HepG2 (cell line): ENCODE measurements around the gene TMEM183A. TPM values are rescaled to one million over a fixed set of nuclear protein-coding genes. Genes with fewer than 3 reads are reported as not detected.
A peak's percentile ranks its signal among the peaks of the same experiment; 100 is the strongest.

Experiments
- ATAC-seq: fragments of 200-7000 bp; cut with Tn5 transposase; 3 replicates; pipeline ENCODE4 v1.9.1; 2020; ENCODE audit warnings: mild to moderate bottlenecking, moderate library complexity
- BruUV-seq: library from RNA; stranded (reverse); fragments of 400-500 nt; replicated peaks from 2 replicates; lab custom pipeline; 2021; lab: Mats Ljungman, UMichigan
- CTCF ChIA-PET: fragments of 300-600 bp; formaldehyde crosslinking; extraction: SDS; loops from one replicate; lab custom pipeline; 2021; ENCODE audit warnings: low total read pairs, inconsistent platforms, low intra/inter-chr PET ratio; lab: Yijun Ruan, JAX
- POLR2A ChIA-PET: fragments of 350-600 bp; sonication (Branson Sonifier 250); formaldehyde crosslinking; loops from one replicate; lab custom pipeline; 2020; ENCODE audit warnings: antibody characterized with exemption, inconsistent platforms; lab: Yijun Ruan, JAX
- DNase-seq: peaks from one replicate; pipeline ENCODE4 v3.0.0-alpha.2; 2015; ENCODE audit warnings: low spot score
- FAIRE-seq: peaks from 3 replicates; lab custom pipeline; 2011; peaks lifted over from hg19 to GRCh38; lab: Jason Lieb, UNC
- H2AFZ ChIP-seq: one replicate; pipeline ENCODE4 v1.6.1; 2011; ENCODE audit warnings: low read length, inconsistent platforms
- H3K27ac ChIP-seq: fragments of 300-600 bp; 3 replicates; pipeline ENCODE4 v1.8.0; 2011; ENCODE audit warnings: mixed run types, mild to moderate bottlenecking, mixed read lengths, low read length, inconsistent platforms; ENCODE audit not compliant: insufficient read depth; ENCODE audit errors: extremely low read length
- H3K27me3 ChIP-seq, 2 experiments: fragments of 200-600 bp in 1 of 2; 2 replicates in 1 of 2; 3 replicates in 1 of 2; pipeline versions ENCODE4 v1.6.0 to v1.8.0; 2011; ENCODE audit warnings: low read length in 2 of 2, mild to moderate bottlenecking in 2 of 2, moderate library complexity in 2 of 2, inconsistent platforms in 1 of 2; ENCODE audit not compliant: insufficient read depth in 2 of 2, control insufficient read depth in 1 of 2
- H3K36me3 ChIP-seq, 2 experiments: fragments of 200-600 bp in 1 of 2; replicated peaks in 1 of 2; 2 replicates in 1 of 2; 3 replicates in 1 of 2; pipeline versions ENCODE4 v1.5.1 to v1.8.0; 2011; ENCODE audit warnings: low read length in 2 of 2, inconsistent platforms in 1 of 2; ENCODE audit not compliant: insufficient read depth in 2 of 2, control insufficient read depth in 1 of 2
- H3K4me1 ChIP-seq: 2 replicates; pipeline ENCODE4 v1.5.1; 2012; ENCODE audit warnings: low read length, inconsistent platforms; ENCODE audit not compliant: insufficient read depth
- H3K4me2 ChIP-seq: 2 replicates; pipeline ENCODE4 v1.6.0; 2011; ENCODE audit warnings: low read depth, low read length, inconsistent platforms
- H3K4me3 ChIP-seq, 3 experiments: fragments of 200-600 bp in 1 of 3; sonication (generic), shearing (Covaris generic) in 1 of 3; replicated peaks in 1 of 3; 2 replicates each; pipeline ENCODE4 v1.5.1; 2011 to 2016; ENCODE audit warnings: low read length in 3 of 3, inconsistent platforms in 2 of 3, low read depth in 2 of 3, mild to moderate bottlenecking in 2 of 3, control low read depth in 1 of 3, mixed read lengths in 1 of 3; ENCODE audit not compliant: insufficient read depth in 1 of 3
- H3K79me2 ChIP-seq: one replicate; pipeline ENCODE4 v1.6.1; 2011; ENCODE audit warnings: low read length, inconsistent platforms; ENCODE audit not compliant: insufficient read depth
- H3K9ac ChIP-seq: 2 replicates; pipeline ENCODE4 v1.6.0; 2011; ENCODE audit warnings: mild to moderate bottlenecking, low read depth, low read length, inconsistent platforms; ENCODE audit not compliant: insufficient read depth
- H3K9me3 ChIP-seq: 2 replicates; pipeline ENCODE4 v1.5.1; 2012; ENCODE audit warnings: mild to moderate bottlenecking, low read length
- H4K20me1 ChIP-seq: 2 replicates; pipeline ENCODE4 v1.6.0; 2011; ENCODE audit warnings: inconsistent platforms, mild to moderate bottlenecking, low read length, moderate library complexity; ENCODE audit not compliant: insufficient read depth
- EEA1 ChIP-seq: sonication (generic); formaldehyde crosslinking; IDR thresholded peaks from 2 replicates; pipeline ENCODE4 v1.5.1; 2020; ENCODE audit warnings: mild to moderate bottlenecking, missing genetic modification reagents, borderline replicate concordance
- ETV6 ChIP-seq: sonication (generic); formaldehyde crosslinking; conservative IDR thresholded peaks from 2 replicates; pipeline ENCODE4 v1.4.0; 2020; ENCODE audit warnings: missing genetic modification reagents
- MBNL3 ChIP-seq: fragments of 250-450 bp; sonication (Bioruptor Pico); conservative IDR thresholded peaks from 2 replicates; pipeline ENCODE4 v1.8.0; 2022; ENCODE audit warnings: mild to moderate bottlenecking, inconsistent platforms
- PLRG1 ChIP-seq: fragments of 450-650 bp; conservative IDR thresholded peaks from 2 replicates; pipeline ENCODE4 v1.6.1; 2016
- SAP130 ChIP-seq: IDR thresholded peaks from 2 replicates; pipeline ENCODE4 v1.6.1; 2016; ENCODE audit warnings: low read depth
- SMAD3 ChIP-seq: sonication (generic); formaldehyde crosslinking; IDR thresholded peaks from 2 replicates; pipeline ENCODE4 v1.4.0; 2020; ENCODE audit warnings: missing genetic modification reagents
- SMC3 ChIP-seq: IDR thresholded peaks from 2 replicates; pipeline ENCODE4 v1.6.1; 2011; ENCODE audit warnings: low read length, improper control_type of control experiment
- ZC3H13 ChIP-seq: sonication (generic); formaldehyde crosslinking; IDR thresholded peaks from 2 replicates; pipeline ENCODE4 v1.8.1; 2023; ENCODE audit warnings: mild to moderate bottlenecking, missing genetic modification reagents, moderate library complexity
- ZKSCAN5 ChIP-seq: sonication (generic); formaldehyde crosslinking; IDR thresholded peaks from 2 replicates; pipeline ENCODE4 v1.5.1; 2020; ENCODE audit warnings: mild to moderate bottlenecking, missing genetic modification reagents
- ZNF281 ChIP-seq: sonication (generic); formaldehyde crosslinking; IDR thresholded peaks from 2 replicates; pipeline ENCODE4 v1.4.0; 2020; ENCODE audit warnings: missing genetic modification reagents, borderline replicate concordance
- ZNF598 ChIP-seq: sonication (generic); formaldehyde crosslinking; IDR thresholded peaks from 2 replicates; pipeline ENCODE4 v1.5.1; 2020; ENCODE audit warnings: mild to moderate bottlenecking, missing genetic modification reagents, borderline replicate concordance
- ZNF644 ChIP-seq: IDR thresholded peaks from 2 replicates; pipeline ENCODE4 v1.6.1; 2016; ENCODE audit warnings: low read depth
- ZSCAN20 ChIP-seq: sonication (generic); formaldehyde crosslinking; IDR thresholded peaks from 2 replicates; pipeline ENCODE4 v1.4.0; 2020; ENCODE audit warnings: missing genetic modification reagents, mild to moderate bottlenecking, borderline replicate concordance
- ZSCAN9 ChIP-seq: IDR thresholded peaks from 2 replicates; pipeline ENCODE4 v1.6.1; 2016; ENCODE audit warnings: borderline replicate concordance
- WGBS: methylation state at CpG from one replicate; pipeline ENCODE4 v1.1.6; 2017; ENCODE audit warnings: low lambda C conversion rate; 5-methylcytosine and 5-hydroxymethylcytosine counted together
- in situ Hi-C: cut with HindIII; loops from 2 replicates; pipeline ENCODE4 v1.10.0; 2017; ENCODE audit warnings: low pct_unique_long_range_greater_than_20kb; ENCODE audit not compliant: extremely low pct_ligation_motif_present
- intact Hi-C: fragments of 100-400 bp; cut with micrococcal nuclease; formaldehyde crosslinking; loops from one replicate; pipeline ENCODE4 v1.10.0; 2022; ENCODE audit not compliant: unreplicated experiment
- polyA plus RNA-seq, 8 experiments: library from polyadenylated mRNA; depleted of rRNA in 3 of 8; stranded (reverse) in 7 of 8; unstranded in 1 of 8; fragments of >200 nt; fragmentation: Illumina TruSeq in 4 of 8; extraction: Trizol in 4 of 8; gene quantifications; 2 replicates each; pipeline versions ENCODE4 v1.2.1 to v1.2.3, GENCODE V29; 2011 to 2016; ENCODE audit warnings: low read depth in 4 of 8, missing spikeins in 1 of 8, mixed read lengths in 1 of 8; ENCODE audit not compliant: insufficient read depth in 1 of 8
- total RNA-seq, 5 experiments: library from RNA; depleted of rRNA; stranded (reverse); fragments of >200 nt; fragmentation: Illumina TruSeq; extraction: Trizol; gene quantifications; 2 replicates each; pipeline ENCODE4 v1.2.3, GENCODE V29; 2016; ENCODE audit warnings: low read depth in 1 of 5
- TF ChIP-seq, protein P1 (sequence below): sonication (generic); formaldehyde crosslinking; IDR thresholded peaks from 2 replicates; pipeline ENCODE4 v1.4.0; 2020; ENCODE audit warnings: missing genetic modification reagents

TMEM183A gene
- total and polyA plus RNA-seq, 2 of the 13 experiments (the other 11 are each of a cell fraction or from before 2014, with no cell fraction given) = 59.7 to 82.0 TPM

- in situ Hi-C loops = no loop called here
These were observed 38.8 kb upstream of the TMEM183A start for GRCh38 chr1:202968351-202968750.

More at GRCh38 chr1:202968351-202968750, 38.8 kb upstream of the TMEM183A start:
- Histone ChIP-seq H3K4me1 (peaks cover 25% of the 10 kb centered on the region), H3K79me2 (no peaks in the 10 kb centered on the region), H3K9ac (peak overlapping the region; percentile 57), H4K20me1 (no peaks in the 10 kb centered on the region)
- DNase-seq = no peak
- TF ChIP-seq ZSCAN20 (CRISPR knock-in tag) (no peak), ZNF281 (CRISPR knock-in tag) (no peak), ZKSCAN5 (no peak), SMC3 (no peak), SMAD3 (CRISPR knock-in tag) (no peak), SAP130 (CRISPR knock-in tag) (no peak), EEA1 (CRISPR knock-in tag) (no peak), ETV6 (no peak), ZC3H13 (CRISPR knock-in tag) (no peak), MBNL3 (CRISPR knock-in tag) (no peak), ZSCAN9 (no peak), ZNF644 (CRISPR knock-in tag) (no peak), PLRG1 (no peak), ZNF598 (CRISPR knock-in tag) (no peak)
- TF ChIP-seq, protein P1, sequence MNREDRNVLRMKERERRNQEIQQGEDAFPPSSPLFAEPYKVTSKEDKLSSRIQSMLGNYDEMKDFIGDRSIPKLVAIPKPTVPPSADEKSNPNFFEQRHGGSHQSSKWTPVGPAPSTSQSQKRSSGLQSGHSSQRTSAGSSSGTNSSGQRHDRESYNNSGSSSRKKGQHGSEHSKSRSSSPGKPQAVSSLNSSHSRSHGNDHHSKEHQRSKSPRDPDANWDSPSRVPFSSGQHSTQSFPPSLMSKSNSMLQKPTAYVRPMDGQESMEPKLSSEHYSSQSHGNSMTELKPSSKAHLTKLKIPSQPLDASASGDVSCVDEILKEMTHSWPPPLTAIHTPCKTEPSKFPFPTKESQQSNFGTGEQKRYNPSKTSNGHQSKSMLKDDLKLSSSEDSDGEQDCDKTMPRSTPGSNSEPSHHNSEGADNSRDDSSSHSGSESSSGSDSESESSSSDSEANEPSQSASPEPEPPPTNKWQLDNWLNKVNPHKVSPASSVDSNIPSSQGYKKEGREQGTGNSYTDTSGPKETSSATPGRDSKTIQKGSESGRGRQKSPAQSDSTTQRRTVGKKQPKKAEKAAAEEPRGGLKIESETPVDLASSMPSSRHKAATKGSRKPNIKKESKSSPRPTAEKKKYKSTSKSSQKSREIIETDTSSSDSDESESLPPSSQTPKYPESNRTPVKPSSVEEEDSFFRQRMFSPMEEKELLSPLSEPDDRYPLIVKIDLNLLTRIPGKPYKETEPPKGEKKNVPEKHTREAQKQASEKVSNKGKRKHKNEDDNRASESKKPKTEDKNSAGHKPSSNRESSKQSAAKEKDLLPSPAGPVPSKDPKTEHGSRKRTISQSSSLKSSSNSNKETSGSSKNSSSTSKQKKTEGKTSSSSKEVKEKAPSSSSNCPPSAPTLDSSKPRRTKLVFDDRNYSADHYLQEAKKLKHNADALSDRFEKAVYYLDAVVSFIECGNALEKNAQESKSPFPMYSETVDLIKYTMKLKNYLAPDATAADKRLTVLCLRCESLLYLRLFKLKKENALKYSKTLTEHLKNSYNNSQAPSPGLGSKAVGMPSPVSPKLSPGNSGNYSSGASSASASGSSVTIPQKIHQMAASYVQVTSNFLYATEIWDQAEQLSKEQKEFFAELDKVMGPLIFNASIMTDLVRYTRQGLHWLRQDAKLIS (CRISPR knock-in tag) = no peak
- TF ChIP-seq, all 625 proteins: peak for 0
- WGBS = 2% methylated on average over 3 of the region's 3 CpGs
- CTCF ChIA-PET = interaction anchor here (1.4 kb wide), 1 partner anchor 42 kb away, joined by 7 read pairs; the partner anchor contains the start of gene KLHL12
- H3K4me3 ChIP-seq = peak overlapping the region; percentile 65 to 93 (median 78)
- POLR2A ChIA-PET = interaction anchor here (1.0 to 1.9 kb wide), 4 partner anchors 39 to 160 kb away, joined by 4 to 11 read pairs (median 4); partner anchors contain the start of genes KDM5B, KLHL12 and TMEM183A
- H3K27ac ChIP-seq = no peak overlapping the region
- H3K36me3 ChIP-seq = 0 out of 5 replicates have a peak, but pooled peaks cover 0 to 1% of the 10 kb centered on the region in 2 experiments
- BruUV-seq = no TSS peak
- no peaks in the 10 kb centered on the region for H3K9me3 ChIP-seq
- peak overlapping the region; percentile 96 for H3K4me2 ChIP-seq
- 0 out of 5 replicates have a peak, but pooled peaks cover 0 to 6% of the 10 kb centered on the region in 2 experiments for H3K27me3 ChIP-seq
- H2AFZ ChIP-seq = no peak overlapping the region
- ATAC-seq (no peak), FAIRE-seq (no peak)
- intact Hi-C loops = loop anchor here (2.0 kb wide), 1 partner anchor 42 kb away; the partner anchor contains the start of gene KLHL12
